ENCODE results near the gene CRLF3.
"Not testable (repeated sequence)": the region's sequence is repeated elsewhere in the genome, so short reads cannot be mapped to it uniquely, and the experiment has no call there.

The CRLF3 gene

DNA sequence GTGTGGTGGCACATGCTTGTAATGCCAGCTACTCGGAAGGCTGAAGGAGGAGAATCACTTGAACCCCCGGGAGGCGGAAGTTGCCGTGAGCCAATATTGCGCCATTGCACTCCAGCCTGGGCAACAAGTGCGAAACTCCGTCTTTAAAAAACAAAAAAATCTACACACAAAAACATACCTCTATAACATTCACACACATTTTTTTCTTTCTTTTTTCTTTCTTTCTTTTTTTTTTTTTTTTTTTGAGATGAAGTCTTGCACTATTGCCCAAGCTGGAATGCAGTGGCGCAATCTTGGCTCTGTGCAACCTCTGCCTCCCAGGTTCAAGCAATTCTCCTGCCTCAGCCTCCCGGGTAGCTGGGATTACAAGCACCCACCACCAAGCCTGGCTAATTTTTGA lies 9.6 kb downstream of the CRLF3 start:
- DNase-seq (ENCODE audit: low spot score), result not testable (repeated sequence)

DNA sequence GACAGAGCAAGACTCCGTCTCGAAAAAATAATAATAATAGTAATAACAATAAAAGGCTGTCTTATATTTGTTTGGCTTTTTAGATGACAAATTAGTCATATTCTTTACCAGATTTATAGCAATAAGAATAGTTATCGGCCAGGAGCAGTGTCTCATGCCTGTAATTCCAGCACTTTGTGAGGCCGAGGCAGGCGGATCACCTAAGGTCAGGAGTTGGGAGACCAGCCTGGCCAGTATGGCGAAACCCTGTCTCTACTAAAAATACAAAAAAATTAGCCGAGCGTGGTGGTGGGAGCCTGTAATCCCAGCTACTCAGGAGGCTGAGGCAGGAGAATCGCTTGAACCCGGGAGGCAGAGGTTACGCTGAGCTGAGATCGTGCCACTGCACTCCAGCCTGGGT lies 10.3 kb downstream of the CRLF3 start:
- DNase-seq (ENCODE audit: low spot score), result not testable (repeated sequence)

DNA sequence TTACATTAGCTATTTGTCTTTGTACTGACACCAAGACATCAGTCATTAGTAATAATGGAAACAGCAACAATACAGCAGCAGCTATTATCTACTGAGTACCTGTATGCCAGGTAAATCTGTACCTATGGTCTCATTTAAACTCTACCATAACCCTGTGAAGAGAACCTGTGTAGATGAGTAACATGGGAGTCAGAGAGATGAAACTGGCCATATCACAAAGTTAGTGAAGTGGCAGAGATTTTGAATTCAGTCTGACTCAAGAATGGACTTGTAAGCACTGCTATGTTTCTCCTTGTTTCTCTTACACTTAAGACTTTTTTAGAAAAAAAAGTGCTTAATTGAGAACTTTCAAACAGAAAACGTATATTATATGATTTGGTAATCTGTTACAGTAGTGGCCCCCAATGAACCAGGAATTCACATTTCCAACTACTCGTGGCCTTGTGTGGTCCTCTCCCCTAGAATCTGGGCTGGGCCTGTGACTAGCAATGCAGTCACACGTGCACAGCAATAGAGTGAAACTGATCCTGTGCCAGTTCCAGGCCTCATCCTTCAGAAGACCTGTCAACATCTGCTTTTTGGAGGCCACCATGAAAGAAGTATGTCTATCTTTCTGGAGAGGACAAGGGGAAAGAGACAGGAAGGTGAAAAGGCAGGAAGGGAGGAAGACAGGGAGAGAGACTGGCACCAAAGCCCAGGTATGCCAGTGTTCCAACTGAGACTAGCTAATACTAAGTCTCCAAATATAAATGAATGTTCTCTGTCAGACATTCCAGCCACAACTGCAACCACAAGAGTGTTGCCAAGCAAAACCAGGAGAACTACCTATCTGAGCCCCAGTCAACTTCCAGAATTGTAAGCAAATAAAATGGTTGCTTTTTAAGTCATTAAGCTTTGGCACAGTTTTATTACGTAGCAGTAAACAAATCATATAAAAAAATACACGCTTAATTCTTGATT lies 12.0 kb downstream of the CRLF3 start:
- DNase-seq (ENCODE audit: low spot score), result no peak

DNA sequence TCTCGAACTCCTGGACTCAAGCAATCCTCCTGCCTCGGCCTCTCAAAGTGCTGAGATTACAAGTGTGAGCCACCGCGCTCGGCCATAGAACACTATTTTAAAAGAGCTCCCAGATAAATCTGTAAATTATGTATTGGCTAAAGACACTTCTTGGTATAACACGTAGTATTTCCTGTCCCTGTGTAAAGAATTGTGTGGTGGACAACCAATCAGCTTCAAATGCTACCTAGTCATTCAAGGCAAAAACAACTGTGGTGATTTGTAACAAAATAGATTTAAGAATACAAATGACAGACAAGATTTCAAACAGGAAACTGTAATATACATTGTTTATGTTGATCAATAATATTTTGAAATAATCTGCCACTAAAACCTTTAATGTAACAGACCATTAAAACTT lies 14.6 kb downstream of the CRLF3 start:
- DNase-seq (ENCODE audit: low spot score), result no peak

DNA sequence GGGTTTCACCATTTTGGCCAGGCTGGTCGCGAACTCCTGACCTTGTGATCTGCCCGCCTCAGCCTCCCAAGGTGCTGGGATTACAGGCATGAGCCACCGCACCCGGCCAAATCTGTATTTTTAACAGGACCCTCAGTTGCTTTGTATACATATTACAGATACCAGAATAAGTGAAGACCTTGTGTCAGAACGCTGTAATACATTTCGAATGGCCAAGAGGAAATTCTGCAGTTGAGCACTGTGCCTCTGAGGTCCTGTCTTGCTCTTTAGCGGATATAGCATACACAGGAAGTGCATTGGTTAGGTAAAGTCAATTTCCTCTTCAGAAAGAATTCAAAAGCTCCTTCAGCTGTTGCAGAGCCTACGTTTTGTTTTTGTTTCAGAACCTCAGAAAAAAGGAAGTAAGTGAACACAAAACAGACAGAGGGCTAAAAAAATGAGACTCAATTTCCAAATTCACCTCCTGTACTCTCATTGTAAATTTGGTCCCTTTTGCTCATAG lies 15.7 kb downstream of the CRLF3 start:
- no peak for DNase-seq (ENCODE audit: low spot score)

DNA sequence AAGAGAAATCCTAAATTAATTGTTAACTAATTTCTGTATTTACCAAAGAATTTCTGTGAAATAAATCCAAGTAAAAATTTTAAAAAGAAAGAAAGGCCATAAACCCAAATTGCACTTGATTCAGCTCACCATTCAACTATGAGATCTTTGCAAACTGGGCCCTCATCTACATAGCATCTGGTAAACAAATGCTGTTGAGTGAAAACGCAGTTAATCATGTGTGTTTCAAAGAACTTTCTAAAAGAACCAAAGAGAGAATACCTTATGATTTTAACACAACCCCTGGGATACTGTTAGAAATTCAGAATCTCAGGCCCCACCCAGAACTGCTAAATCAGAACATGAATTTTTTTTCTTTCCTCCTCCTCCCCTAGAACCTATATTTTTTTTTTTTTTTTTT lies 16.6 kb downstream of the CRLF3 start:
- DNase-seq (ENCODE audit: low spot score), result no peak

DNA sequence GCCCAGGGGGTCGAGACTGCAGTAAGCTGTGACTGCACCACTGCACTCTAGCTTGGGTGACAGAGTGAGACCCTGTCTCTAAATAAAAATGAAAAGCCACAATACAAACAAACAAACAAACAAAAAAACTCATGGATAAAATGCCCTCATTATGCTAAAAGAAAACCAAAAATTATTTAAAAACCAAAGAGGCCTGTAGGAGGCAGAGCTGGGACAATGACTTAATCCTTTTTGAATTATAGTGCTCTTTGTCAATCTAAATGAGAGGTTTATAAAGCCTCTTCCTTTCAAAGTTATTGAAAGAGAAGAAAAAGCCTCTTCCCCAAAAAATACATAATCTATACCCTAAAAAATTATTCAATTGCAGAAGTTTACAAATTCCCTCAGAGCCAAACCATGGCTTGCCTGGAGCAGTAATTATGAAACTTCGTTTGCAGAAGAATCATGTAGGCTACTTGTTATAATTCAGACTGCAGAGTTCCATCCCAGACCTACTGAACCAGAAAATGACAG lies 18.5 kb downstream of the CRLF3 start:
- DNase-seq (ENCODE audit: low spot score), result no peak

DNA sequence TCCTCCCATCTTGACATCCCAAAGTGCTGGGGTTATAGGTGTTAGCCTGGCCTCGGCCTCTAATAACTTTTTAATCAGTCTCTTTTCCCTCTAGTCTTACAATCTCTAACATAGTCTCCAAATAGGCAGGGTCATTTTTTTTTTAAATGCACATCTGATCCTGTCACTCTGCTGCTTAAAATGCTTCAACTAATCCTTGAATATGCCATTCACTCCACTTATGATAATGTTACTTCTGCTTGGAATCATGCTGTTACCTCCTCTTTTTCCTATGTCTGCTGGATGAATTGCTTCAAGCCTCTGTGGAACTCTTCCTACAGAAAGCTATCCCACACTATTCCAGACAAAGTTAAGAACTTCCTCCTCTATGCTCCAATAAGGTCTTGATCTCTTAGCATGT lies 22.8 kb downstream of the CRLF3 start:
- no peak for DNase-seq (ENCODE audit: low spot score)

DNA sequence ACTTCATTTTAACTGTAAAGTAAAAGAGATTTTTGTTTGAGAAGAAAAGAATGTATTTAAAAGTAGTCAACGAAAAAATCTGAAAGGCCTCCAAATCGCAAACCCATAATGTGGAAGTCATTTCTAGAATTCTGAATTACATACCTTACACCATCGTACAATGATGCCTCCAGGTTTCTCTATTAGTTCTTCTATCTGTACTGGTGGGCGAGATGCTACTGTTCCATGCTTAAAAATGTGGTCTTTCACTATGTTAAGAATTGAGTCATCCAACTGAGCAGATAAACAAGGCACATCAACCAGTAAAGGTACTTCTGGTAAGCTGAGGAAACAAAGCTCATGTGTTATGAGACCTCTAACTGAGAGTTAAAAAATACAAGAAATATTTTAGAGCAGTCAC lies 28.5 kb downstream of the CRLF3 start:
- DNase-seq (ENCODE audit: low spot score), result no peak

DNA sequence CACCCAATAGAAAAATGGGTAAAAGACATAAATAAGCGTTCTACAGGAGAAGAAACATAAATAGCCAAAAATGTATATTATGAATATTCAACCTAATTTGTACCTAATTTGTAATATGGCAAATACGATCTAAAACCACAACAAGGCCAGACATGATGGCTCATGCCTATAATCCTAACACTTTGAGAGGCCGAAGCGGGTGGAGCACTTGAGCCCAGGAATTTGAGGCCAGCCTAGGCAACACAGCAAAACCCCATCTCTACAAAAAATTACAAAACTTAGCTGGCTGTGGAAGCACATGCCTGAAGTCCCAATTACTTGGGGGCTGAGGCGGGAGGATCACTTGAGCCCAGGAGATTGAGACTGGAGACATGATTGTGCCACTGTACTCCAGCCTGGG lies 30.1 kb downstream of the CRLF3 start:
- no peak for DNase-seq (ENCODE audit: low spot score)

DNA sequence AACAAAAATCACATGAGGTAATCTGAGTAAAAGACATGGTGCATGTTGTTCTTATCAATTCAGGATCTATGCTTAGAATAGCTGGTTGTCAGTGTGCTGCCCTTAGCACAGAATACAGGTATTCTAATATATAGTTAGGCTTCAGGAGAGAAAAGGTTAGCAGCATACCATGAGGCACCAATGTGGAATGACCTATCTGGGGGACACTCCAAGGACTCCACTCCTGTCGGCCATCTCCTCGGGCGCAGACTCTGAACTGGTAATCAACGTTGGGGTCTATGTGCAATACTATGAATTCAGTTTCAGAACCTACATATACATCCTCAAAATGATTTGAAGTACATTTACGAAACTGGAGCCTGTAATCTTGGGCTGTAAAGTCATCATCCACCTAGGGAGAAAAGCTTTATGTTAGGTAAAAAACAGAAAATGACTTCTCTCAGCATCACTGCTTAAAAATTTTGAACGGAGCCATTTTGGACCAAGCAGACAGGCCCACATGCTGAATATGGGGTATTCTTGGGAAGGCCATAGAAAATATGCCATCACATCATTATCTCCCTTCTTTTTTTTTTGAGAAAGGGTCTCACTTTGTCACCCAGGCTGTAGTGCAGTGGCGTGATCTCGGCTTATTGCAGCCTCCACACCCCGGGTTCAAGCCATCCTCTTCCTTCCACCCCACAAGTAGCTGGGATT lies 31.1 kb downstream of the CRLF3 start:
- no peak for DNase-seq (ENCODE audit: low spot score)

DNA sequence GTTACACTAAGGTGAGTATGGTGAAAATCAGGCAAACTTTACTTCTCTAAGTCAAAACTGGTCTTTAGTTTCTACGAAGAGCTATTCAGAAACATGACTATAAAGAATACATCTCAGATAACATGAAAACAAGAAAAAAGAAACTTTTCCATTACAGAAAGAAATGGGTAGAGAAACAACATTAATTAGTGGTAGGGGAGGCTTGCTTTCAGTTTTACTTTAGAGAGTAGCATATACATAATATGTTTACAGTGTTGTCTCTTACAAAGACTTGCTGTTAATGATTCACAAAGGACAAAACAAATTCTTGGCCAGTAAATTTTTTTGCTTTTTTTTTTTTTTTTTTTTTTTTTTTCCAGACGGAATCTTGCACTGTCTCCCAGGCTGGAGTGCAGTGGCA lies 34.2 kb downstream of the CRLF3 start:
- no peak for DNase-seq (ENCODE audit: low spot score)

DNA sequence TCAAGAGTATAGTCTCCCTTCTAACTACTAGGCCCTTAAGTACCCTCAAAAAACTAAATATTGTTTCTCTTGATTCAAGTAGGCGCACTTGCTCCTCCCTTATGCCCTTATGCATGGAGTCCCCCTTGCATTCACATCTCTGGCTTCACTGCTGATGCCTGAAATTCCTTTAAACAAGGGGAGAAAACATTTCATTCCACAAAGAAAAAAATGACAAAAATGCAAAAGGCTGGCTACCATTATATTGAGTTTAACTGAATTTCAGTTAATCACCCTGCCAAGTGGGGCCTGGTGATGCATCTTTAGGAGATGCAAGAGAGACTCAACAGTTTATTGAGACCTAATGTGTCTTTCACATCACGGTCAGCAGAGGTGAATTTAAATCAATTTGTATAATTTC lies 35.6 kb downstream of the CRLF3 start:
- DNase-seq (ENCODE audit: low spot score), result no peak

DNA sequence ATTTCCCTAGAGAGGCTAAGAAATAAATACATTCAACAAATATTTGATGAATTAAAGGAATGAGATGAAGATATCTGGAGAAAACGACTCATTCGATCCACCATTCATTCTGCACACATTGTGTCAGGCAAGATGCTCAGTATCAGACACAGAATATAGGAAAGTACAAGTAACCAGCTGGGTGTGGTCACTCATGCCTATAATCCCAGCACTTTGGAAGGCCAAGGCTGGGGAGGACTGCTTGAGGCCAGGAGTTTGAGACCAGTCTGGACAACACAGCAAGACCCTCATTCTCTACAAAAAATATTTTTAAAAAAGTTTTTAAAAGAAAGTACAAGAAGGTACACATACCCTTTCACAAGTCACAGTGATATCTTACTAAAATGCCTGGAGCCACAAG lies 42.3 kb downstream of the CRLF3 start:
- no peak for DNase-seq (ENCODE audit: low spot score)

DNA sequence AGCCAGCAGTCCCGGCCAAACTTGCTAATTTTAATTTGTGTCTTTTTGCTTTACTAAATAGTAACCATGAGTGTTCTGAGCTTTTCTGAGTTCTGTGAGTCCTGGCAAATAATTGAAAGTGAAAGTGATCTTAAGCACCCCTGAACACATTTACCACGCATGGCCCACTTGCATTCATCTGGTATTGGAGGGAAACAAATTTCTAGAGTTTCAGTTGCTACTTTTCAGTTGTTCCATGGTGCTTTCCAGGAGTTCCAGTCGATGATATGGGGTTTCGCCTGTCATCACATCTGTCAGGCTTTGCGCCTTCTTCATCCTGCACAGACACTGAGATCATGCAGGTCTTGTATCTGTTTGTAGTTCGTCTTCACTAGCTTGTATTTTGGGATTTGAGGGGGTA lies 44.1 kb downstream of the CRLF3 start:
- no peak for DNase-seq (ENCODE audit: low spot score)

DNA sequence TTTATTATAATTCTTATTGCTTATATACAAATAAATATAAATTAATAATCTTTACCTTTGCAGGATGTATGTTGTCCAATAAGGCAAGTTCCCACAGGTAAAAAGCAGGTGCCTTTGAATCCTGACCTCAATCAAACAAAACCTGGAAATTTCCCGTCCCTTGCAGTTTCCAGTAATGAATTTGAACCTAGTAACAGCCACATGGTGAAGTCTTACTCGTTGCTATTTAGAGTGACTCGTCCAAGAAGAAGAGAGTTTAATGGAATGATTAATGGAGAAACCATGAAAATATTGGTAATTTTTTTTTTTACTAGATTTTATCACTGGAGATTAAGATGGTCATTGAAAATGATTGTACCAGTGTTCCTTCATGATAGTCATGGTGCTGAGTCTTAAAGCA lies 55.7 kb downstream of the CRLF3 start:
- not testable (repeated sequence) for DNase-seq (ENCODE audit: low spot score)

DNA sequence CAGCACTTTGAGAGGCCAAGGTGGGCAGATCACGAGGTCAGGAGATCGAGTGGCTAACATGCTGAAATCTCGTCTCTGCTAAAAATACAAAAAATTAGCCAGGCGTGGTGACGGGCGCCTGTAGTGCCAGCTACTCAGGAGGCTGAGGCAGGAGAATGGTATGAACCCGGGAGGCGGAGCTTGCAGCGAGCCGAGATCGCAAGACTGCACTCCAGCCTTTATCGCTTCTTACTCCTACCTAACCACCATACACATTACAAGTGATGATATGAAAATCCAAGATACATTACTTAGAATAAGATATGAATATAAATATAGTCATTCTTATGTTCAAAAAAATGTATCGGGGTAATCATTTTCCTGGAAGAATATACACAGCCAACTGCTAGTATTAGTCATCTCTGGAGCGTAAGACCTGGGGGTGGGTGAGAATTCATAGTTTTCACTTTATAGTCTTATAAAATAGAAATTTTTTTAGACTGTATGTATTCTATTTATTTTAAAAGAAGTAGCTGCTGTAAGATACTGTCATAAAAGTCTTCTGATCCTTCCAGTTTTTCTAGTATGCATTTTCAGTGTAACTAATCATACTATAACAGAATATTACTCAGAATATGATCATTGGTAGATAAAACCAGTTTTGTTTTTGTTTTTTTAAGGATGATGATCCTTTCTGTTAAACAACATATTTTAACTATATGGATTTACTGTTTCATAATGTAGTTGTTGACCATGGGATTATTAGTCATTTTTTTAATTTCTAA lies 56.7 kb downstream of the CRLF3 start:
- not testable (repeated sequence) for DNase-seq (ENCODE audit: low spot score)

DNA sequence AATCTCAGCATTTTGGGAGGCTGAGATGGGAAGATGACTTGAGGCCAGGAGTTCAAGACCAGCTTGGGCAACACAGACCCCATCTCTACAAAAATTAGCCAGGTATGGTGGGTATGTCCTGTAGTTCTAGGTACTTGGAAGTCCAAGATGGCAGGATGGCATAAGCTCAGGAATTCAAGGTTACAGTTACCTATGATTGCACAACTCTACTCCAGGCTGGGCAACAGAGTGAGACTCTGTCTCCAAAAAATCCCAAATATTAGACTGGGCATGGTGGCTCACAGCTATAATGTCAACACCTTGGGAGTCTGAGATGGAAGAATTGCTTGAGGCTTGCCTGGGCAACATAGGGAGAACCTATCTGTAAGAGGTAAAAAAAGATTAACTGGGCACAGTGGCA lies 63.4 kb downstream of the CRLF3 start:
- no peak for DNase-seq (ENCODE audit: low spot score)

DNA sequence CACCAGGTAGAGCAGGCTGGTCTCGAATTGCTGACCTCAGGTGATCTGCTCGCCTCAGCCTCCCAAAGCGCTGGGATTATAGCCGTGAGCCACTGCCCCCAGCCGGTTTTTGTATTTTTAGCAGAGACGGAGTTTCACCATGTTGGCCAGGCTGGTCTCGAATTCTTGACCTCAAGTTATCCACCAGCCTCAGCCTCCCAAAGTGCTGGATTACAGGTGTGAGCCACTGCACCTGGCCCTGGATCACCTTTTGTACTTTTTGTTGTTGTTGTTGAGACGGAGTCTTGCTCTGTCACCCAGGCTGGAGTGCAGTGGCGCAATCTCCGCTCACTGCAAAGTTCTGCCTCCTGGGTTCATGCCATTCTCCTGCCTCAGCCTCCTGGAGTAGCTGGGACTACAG lies 71.2 kb downstream of the CRLF3 start:
- not testable (repeated sequence) for DNase-seq (ENCODE audit: low spot score)

DNA sequence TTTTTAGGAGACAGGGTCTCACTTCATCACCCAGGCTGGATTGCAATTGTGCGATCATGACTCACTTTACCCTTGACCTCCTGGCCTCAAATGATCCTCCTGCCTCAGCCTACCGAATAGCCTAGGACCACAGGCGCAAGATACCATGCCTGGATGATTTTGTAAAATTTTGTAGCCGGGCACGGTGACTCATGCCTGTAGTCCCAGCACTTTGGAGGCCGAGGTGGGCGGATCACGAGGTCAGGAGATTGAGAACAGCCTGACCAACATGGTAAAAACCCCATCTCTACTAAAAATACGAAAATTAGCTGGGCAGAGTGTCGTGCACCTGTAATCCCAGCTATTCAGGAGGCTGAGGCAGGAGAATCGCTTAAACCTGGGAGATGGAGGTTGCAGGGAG lies 73.5 kb downstream of the CRLF3 start:
- DNase-seq (ENCODE audit: low spot score), result not testable (repeated sequence)

DNA sequence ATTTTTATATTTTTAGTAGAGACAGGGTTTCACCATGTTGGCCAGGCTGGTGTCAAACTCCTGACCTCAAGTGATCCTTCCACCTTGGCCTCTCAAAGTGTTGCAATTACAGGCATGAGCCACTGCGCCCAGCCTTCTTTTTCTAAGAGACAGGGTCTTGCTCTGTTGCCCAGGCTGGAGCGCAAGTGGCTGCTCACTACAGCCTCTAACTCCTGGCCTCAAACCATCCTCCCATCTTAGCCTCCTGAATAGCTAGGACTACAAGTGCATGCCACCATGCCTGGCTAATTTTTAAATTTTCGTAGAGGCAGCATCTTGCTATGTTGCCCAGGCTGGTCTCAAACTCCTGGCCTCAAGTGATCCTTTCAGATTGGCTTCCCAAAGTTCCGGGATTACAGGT lies 76.9 kb downstream of the CRLF3 start:
- DNase-seq (ENCODE audit: low spot score), result not testable (repeated sequence)

DNA sequence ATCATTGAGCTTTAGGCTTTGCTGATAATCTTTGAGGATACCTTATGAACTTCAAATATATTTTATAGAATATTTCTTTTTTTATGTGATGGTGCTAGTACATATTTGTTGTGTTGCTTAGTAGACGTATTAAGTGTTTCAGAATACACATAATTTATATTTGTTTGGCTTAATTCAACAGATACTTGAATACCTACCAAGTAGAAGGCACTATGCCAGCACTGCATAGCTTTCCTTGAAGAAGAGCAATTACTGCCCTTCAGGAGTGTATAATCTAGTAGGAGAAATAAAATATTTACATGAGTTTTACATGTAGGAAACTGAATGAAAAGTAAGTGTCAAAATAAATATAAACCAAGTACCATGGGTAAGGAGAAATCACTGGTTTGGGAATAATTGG lies 81.8 kb downstream of the CRLF3 start:
- DNase-seq (ENCODE audit: low spot score), result not testable (repeated sequence)

Measured in SK-N-DZ (cell line).